NCI-H2196 treated with DMSO at 0.1 percent for 48 hours (cell line): Measurements from ENCODE around the gene AMN1.
"Not testable (repeated sequence)": the region's sequence is repeated elsewhere in the genome, so short reads cannot be mapped to it uniquely, and the experiment has no call there.

Experiments used
- DNase-seq: peaks from one replicate; lab custom pipeline; 2025; ENCODE audit not compliant: unreplicated experiment; lab: John Stamatoyannopoulos, UW

The AMN1 gene

GRCh38 chr12:31687101-31687527, 41.7 kb downstream of the AMN1 start:
- DNase-seq, result no peak

DNA sequence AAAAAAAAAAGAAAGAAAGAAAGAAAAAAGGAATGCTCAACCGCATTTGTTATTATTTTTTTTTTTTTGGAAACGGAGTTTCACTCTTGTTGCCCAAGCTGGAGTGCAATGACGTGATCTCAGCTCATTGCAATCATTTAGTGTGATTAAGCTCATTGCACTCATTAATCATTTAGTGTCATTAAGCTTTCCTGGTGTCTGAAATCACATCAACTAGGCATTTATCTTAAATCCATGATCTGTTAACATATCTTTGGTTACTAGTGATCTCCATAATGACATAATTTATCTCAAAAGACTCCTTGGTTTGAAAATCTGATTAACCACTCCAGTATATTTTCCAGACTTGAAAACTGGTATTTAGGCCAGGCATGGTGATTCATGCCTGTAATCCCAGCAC, 43.0 kb downstream of the AMN1 start:
- DNase-seq, result no peak

DNA sequence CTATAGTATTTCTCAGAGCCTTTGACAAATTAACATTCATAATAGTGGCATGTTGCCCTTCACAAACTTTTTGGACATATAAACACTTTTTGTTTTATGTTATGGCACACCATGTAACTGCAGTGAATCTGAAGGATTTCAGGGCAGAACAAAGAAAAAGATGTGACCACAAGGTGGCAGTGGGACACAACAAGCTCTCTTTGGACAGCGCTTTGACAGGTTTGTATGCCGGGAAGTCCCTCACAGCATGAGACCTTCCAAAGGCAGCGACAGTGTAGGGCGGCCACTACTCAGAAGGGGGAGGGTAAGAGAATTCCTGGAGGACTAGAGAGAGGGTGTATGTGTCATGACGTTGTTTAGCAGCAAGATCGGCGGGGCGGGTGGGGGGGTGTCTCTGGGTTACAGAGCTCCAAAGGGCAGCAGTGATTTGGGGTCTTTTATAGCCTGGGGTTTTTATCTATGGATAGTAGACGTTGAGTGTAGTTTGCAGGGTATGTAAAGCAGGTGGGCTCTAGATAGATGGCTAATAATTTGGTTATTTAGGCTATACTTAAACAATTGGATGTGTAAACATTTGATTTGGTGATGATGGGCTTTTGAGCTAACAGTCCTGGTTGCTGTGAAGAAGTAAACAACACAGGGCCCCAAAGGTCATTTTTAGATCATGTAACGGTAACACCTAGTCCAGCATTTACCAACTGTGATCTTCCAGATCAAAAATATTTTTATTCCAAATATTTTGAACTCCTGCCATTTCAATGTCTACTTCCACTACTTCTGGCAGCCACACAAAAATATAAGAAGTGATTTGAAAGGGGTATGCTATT, 46.5 kb downstream of the AMN1 start:
- DNase-seq, result peak; percentile 7

GRCh38 chr12:31672521-31672920, 56.3 kb downstream of the AMN1 start:
- DNase-seq, result no peak

GRCh38 chr12:31669582-31669981, 59.2 kb downstream of the AMN1 start:
- DNase-seq, result not testable (repeated sequence)

DNA sequence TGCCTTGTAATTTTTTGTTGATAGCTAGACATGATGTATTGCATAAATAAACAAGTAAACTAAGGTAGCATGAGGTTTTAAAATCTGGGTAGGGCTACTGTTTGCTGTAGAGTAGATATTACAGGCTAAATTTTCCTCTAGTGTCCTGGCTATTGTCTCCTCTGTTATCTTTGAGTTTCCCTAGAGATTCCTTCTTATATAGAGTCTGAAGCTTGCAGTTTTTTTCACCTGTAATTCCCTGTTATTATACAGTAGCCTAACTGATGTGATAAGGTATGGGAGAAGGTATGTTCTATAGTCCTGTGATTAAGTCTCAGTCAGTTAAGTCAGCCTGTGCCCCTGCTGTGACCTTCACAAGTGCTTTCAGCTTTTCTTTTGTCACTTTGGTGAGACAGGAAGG, 59.8 kb downstream of the AMN1 start:
- DNase-seq, result no peak

GRCh38 chr12:31664038-31664437, 64.8 kb downstream of the AMN1 start:
- no peak for DNase-seq

GRCh38 chr12:31663576-31663975, 65.2 kb downstream of the AMN1 start:
- DNase-seq, result no peak

DNA sequence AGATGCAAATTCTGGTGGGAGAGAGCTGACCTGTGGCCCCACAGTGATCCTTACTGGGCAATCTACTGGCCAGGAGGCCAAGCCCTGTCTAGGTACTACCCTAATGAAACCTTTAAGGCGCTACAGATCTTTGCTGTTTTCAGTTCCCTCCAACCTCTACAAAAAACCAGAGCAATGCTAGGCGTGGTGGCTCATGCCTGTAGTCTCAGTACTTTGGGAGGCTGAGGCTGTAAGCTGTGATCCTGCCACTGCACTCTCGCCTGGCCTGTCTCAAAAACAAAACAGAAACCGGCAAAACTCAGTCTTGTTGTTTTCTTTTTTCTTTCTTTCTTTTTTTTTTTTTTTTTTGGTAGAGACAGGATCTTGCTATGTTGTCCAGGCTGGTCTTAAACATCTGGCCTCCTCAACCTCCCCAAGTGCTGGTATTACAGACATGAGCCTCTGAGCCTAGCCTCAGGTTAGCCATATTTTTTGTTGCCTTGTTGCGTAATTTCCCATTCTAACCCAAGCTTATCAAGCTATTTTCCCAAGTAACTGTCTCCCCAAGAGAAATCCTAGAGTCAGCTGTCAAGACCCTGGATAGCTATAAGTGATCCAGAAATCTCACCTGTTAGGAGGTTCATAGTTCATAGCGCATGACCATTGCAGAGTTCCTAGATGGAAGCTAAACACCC, 66.5 kb downstream of the AMN1 start:
- no peak for DNase-seq

GRCh38 chr12:31659087-31659942, 69.5 kb downstream of the AMN1 start, which contains the start of gene ETFBKMT:
ETFBKMT (plus strand) TSS chr12:31659688; CDS start chr12:31661954, 2,266 bp downstream.
- peak; percentile 89 for DNase-seq

GRCh38 chr12:31658471-31659086, 70.2 kb downstream of the AMN1 start:
- DNase-seq, result no peak

- no peak for DNase-seq
These were observed 73.0 kb downstream of the AMN1 start for GRCh38 chr12:31655792-31656191.

- no peak for DNase-seq
These were observed 73.6 kb downstream of the AMN1 start for GRCh38 chr12:31655208-31655607.

- no peak for DNase-seq
These were observed 76.8 kb downstream of the AMN1 start for GRCh38 chr12:31651893-31652521.

DNA sequence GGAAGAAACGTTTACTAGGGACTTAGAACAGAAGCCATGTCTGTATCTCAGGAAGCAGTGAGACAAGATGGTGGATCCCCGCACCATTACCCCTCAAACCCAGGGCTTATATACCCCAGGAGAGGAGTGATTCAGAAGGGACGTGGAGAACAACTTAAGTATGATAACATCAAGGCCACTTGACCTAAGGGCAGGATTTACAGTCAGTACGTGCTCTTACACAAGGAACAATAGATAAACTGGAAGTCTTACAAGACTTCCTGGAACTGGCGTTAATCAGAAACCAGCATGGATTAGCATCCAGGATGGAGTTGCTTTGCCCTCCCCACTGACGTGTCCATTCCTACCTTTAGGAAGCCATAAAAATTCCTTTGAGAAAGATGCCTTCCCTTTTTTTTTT, 77.9 kb downstream of the AMN1 start:
- DNase-seq, result no peak

- DNase-seq, result no peak
These were observed 81.7 kb downstream of the AMN1 start for GRCh38 chr12:31647086-31647491.

GRCh38 chr12:31645924-31646323, 82.9 kb downstream of the AMN1 start:
- no peak for DNase-seq

DNA sequence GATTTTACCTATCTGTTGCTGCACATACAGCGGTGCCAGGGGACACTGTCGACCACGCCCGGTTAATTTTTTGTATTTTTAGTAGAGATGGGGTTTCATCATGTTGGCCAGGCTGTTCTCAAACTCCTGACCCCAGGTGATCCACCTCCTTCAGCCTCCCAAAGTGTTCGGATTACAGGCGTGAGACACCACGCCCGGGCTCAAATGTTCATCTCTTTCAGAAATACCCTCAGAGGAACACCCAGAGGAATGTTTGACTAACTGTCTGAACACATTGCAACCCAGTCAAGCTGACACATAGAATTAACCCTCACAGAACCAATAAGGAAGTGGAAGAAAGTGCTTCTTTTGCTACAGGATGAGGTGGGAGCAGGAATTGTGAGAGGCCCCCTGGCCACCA, 84.3 kb downstream of the AMN1 start:
- no peak for DNase-seq

- DNase-seq, result no peak
These were observed 87.2 kb downstream of the AMN1 start for GRCh38 chr12:31641509-31642090.

GRCh38 chr12:31634620-31635019, 94.2 kb downstream of the AMN1 start:
- no peak for DNase-seq
